MM.1S (cell line): ENCODE results near the gene DNTT.
"Not testable (repeated sequence)": the region's sequence is repeated elsewhere in the genome, so short reads cannot be mapped to it uniquely, and the experiment has no call there.

Source experiments
- DNase-seq: peaks from one replicate; pipeline ENCODE4 v3.0.0-alpha.2; 2015
- H2AFZ ChIP-seq: fragments of 300-600 bp; sonication (generic); 2 replicates; pipeline ENCODE4 v1.6.0; 2016; ENCODE audit warnings: antibody characterized with exemption, low read length
- H3F3A ChIP-seq: fragments of 300-600 bp; sonication (generic); 2 replicates; pipeline ENCODE4 v1.6.1; 2016; ENCODE audit warnings: mild to moderate bottlenecking, antibody characterized with exemption, low read length, moderate library complexity, mixed read lengths; ENCODE audit not compliant: insufficient read depth
- H3K27ac ChIP-seq: fragments of 300-600 bp; sonication (generic); 2 replicates; pipeline ENCODE4 v1.5.1; 2016; ENCODE audit warnings: mild to moderate bottlenecking, low read length
- H3K27me3 ChIP-seq: fragments of 300-600 bp; sonication (generic); replicated peaks from 2 replicates; pipeline ENCODE4 v1.6.0; 2016; ENCODE audit warnings: low read length; ENCODE audit not compliant: insufficient read depth
- H3K36me3 ChIP-seq: fragments of 300-600 bp; sonication (generic); replicated peaks from 2 replicates; pipeline ENCODE4 v1.6.1; 2016; ENCODE audit warnings: mild to moderate bottlenecking, low read length, mixed read lengths; ENCODE audit not compliant: insufficient read depth
- H3K4me1 ChIP-seq: fragments of 300-600 bp; sonication (generic); 2 replicates; pipeline ENCODE4 v1.6.1; 2016; ENCODE audit warnings: low read length, mixed read lengths
- H3K4me2 ChIP-seq: fragments of 300-600 bp; sonication (generic); 2 replicates; pipeline ENCODE4 v1.6.0; 2016; ENCODE audit warnings: low read depth, low read length
- H3K4me3 ChIP-seq: fragments of 300-600 bp; sonication (generic); 2 replicates; pipeline ENCODE4 v1.5.1; 2016; ENCODE audit warnings: low read length, mixed read lengths
- H3K79me2 ChIP-seq: fragments of 300-600 bp; sonication (generic); 2 replicates; pipeline ENCODE4 v1.6.1; 2016; ENCODE audit warnings: mixed run types, low read length, mixed read lengths
- H3K9ac ChIP-seq: fragments of 300-600 bp; sonication (generic); 2 replicates; pipeline ENCODE4 v1.6.1; 2016; ENCODE audit warnings: low read length, mixed read lengths
- H3K9me2 ChIP-seq: fragments of 300-600 bp; sonication (generic); replicated peaks from 2 replicates; pipeline ENCODE4 v1.6.1; 2016; ENCODE audit warnings: mild to moderate bottlenecking, low read length, mixed read lengths; ENCODE audit not compliant: insufficient read depth
- H3K9me3 ChIP-seq: fragments of 300-600 bp; sonication (generic); replicated peaks from 2 replicates; pipeline ENCODE4 v1.6.1; 2016; ENCODE audit warnings: mild to moderate bottlenecking, low read length, mixed read lengths; ENCODE audit not compliant: insufficient read depth
- H4K20me1 ChIP-seq: fragments of 300-600 bp; sonication (generic); 2 replicates; pipeline ENCODE4 v1.6.1; 2016; ENCODE audit warnings: mild to moderate bottlenecking, low read length, moderate library complexity, mixed read lengths; ENCODE audit not compliant: insufficient read depth
- EZH2 ChIP-seq: fragments of 300-600 bp; sonication (generic); optimal IDR thresholded peaks from 2 replicates; pipeline ENCODE3; 2017; ENCODE audit warnings: low read depth, mild to moderate bottlenecking, antibody characterized with exemption, low read length, mixed read lengths
- EZH2phosphoT487 ChIP-seq: fragments of 300-600 bp; sonication (generic); IDR thresholded peaks from 2 replicates; pipeline ENCODE4 v1.6.1; 2018; ENCODE audit warnings: antibody characterized with exemption, low read length
- TF ChIP-seq, protein P1 (sequence below): fragments of 300-600 bp; sonication (generic); IDR thresholded peaks from 2 replicates; pipeline ENCODE4 v1.5.1; 2016; ENCODE audit warnings: antibody characterized with exemption, low read length, mixed read lengths

DNTT gene

DNA sequence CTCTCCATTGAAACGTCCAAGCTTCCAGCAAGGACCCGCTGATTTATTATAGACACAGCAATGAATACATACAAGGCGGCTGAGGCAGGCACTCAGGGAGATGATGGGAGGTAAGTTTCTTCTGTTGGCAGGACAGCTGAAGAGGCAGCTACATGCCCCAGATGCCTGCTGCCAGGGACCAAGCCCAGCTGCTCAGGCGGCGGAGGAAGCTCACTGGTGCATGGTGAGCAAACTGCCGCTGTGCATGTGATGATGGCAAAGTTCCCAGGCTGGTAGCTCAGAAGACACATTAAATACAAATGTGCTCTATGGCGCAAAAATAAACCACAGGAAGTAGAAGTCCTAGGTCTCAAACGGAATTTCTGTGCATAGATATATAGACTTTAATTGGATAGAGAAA is 2.3 kb downstream of the DNTT start:
- Histone ChIP-seq H3K27me3 (no peaks in the 10 kb centered on the region), H3F3A (no peaks in the 10 kb centered on the region)

DNA sequence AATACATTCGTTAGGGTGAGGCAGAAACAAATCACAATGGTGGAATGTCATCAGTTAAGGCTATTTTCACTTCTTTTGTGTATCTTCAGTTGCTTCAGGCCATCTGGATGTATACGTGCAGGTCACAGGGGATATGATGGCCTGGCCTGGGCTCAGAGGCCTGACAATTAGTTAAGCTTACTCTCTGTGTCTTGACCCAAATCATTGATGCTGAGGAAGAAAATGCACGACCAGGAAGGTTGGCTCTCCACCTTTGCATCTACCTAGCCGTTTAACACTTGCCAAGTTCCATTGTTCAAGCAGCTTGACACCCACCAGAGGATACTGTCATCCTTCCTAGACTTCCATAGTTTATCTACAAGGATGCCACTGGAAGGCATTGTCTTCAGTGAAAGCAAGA is 4.6 kb downstream of the DNTT start:
- H2AFZ ChIP-seq, H3K27ac ChIP-seq, H3K4me2 ChIP-seq, H3K9me2 ChIP-seq, H3K9me3 ChIP-seq, H3K36me3 ChIP-seq, H3K4me3 ChIP-seq, H3K79me2 ChIP-seq, H3K27me3 ChIP-seq, H3K9ac ChIP-seq, H3F3A ChIP-seq, H3K4me1 ChIP-seq, DNase-seq, H4K20me1 ChIP-seq: not testable (repeated sequence)

More for the DNA sequence above, 2.3 kb downstream of the DNTT start:
- H3K4me1 ChIP-seq, result no peaks in the 10 kb centered on the region
- no peaks in the 10 kb centered on the region for H3K79me2 ChIP-seq
- no peak overlapping the region for H3K27ac ChIP-seq
- TF ChIP-seq, protein P1, sequence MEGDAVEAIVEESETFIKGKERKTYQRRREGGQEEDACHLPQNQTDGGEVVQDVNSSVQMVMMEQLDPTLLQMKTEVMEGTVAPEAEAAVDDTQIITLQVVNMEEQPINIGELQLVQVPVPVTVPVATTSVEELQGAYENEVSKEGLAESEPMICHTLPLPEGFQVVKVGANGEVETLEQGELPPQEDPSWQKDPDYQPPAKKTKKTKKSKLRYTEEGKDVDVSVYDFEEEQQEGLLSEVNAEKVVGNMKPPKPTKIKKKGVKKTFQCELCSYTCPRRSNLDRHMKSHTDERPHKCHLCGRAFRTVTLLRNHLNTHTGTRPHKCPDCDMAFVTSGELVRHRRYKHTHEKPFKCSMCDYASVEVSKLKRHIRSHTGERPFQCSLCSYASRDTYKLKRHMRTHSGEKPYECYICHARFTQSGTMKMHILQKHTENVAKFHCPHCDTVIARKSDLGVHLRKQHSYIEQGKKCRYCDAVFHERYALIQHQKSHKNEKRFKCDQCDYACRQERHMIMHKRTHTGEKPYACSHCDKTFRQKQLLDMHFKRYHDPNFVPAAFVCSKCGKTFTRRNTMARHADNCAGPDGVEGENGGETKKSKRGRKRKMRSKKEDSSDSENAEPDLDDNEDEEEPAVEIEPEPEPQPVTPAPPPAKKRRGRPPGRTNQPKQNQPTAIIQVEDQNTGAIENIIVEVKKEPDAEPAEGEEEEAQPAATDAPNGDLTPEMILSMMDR, result no peak
- no peak for TF ChIP-seq EZH2phosphoT487
- no peak for TF ChIP-seq EZH2
- H4K20me1 ChIP-seq, result no peaks in the 10 kb centered on the region
- H3K9me3 ChIP-seq, result no peaks in the 10 kb centered on the region
- no peaks in the 10 kb centered on the region for H3K36me3 ChIP-seq
- no peak for DNase-seq
- no peaks in the 10 kb centered on the region for H3K9me2 ChIP-seq
- no peak overlapping the region for H3K9ac ChIP-seq
- H3K4me3 ChIP-seq, result no peak overlapping the region
- no peak overlapping the region for H3K4me2 ChIP-seq
- no peak overlapping the region for H2AFZ ChIP-seq

DNA sequence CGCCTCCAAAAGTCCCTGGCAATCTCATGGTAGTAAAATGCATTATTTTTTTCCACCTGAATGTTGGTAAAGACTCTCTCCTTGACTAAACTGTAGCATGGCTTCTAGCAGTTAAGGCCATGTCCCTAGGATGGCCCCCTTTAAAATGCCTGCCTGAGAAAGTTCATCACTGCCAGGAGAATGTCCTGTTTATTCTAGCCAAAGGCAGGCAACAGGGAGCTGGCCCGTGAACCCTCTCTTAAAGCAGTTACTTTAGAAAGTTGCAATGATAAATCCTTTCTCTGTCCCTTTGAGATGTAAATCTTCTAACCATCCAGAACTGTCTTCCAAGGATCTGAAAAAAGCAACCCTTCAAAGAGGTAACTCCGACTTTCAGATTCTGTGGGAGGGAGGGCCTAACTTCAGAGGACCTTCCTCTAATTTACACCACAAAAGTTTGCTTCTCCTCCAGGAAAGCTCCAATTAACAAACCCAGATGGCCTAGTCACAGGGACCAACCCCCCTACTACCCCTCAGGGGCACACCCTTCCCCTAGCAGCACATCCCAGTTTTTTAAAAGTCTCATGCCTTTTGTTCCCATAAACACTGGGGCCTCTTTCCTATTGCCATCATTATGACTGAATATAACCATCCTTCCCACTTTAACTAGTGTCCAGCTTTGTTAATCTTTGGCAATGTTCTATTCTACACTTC is 5.5 kb downstream of the DNTT start:
- Histone ChIP-seq H3K27ac (no peak overlapping the region), H3K9me2 (no peaks in the 10 kb centered on the region), H3K9ac (no peak overlapping the region), H3K4me3 (no peak overlapping the region), H3K36me3 (no peaks in the 10 kb centered on the region), H3K27me3 (no peaks in the 10 kb centered on the region), H3F3A (no peaks in the 10 kb centered on the region), H4K20me1 (no peaks in the 10 kb centered on the region), H2AFZ (no peak overlapping the region), H3K9me3 (no peaks in the 10 kb centered on the region), H3K79me2 (no peaks in the 10 kb centered on the region), H3K4me2 (no peak overlapping the region), H3K4me1 (no peaks in the 10 kb centered on the region)
- DNase-seq, result no peak
- TF ChIP-seq, protein P1, result no peak
- no peak for TF ChIP-seq EZH2
- TF ChIP-seq EZH2phosphoT487, result no peak

DNA sequence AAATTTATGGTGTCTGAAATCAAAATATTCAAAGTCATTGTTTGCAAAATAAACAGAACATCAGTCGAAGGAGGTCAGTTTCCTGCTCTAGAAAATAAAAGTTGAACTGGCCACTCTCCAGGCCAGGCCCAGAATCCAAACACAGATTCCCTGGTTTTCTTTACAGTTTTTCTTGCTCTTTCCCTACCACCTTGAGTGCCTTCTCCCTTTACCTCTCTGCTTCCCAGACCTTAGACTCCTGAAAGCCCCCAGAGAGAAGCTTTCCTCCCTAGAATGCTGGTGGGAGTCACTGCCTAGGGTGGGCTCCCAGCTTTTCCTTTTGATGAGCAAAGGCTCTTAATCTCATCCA is 6.1 kb downstream of the DNTT start:
- no peak overlapping the region for H3K9ac ChIP-seq
- H3K27ac ChIP-seq, result no peak overlapping the region
- TF ChIP-seq, protein P1, result no peak
- TF ChIP-seq EZH2, result no peak
- no peak for TF ChIP-seq EZH2phosphoT487
- H2AFZ ChIP-seq, result no peak overlapping the region
- no peaks in the 10 kb centered on the region for H3K9me2 ChIP-seq
- H3K36me3 ChIP-seq, result no peaks in the 10 kb centered on the region
- H3K79me2 ChIP-seq, result no peaks in the 10 kb centered on the region
- H3F3A ChIP-seq, result no peaks in the 10 kb centered on the region
- H3K4me2 ChIP-seq, result no peak overlapping the region
- no peak for DNase-seq
- H3K4me3 ChIP-seq, result no peak overlapping the region
- no peaks in the 10 kb centered on the region for H3K4me1 ChIP-seq
- H3K9me3 ChIP-seq, result no peaks in the 10 kb centered on the region
- H3K27me3 ChIP-seq, result no peaks in the 10 kb centered on the region
- H4K20me1 ChIP-seq, result no peaks in the 10 kb centered on the region
